ENCODE measurements around the gene RIN2. TPM values are rescaled to one million over a fixed set of nuclear protein-coding genes. Genes with fewer than 3 reads are reported as not detected.

Gene RIN2
- total and polyA plus RNA-seq, 2 of the 13 experiments (the other 11 are each of a cell fraction or from before 2014, with no cell fraction given) = 2.5 to 5.1 TPM

DNA sequence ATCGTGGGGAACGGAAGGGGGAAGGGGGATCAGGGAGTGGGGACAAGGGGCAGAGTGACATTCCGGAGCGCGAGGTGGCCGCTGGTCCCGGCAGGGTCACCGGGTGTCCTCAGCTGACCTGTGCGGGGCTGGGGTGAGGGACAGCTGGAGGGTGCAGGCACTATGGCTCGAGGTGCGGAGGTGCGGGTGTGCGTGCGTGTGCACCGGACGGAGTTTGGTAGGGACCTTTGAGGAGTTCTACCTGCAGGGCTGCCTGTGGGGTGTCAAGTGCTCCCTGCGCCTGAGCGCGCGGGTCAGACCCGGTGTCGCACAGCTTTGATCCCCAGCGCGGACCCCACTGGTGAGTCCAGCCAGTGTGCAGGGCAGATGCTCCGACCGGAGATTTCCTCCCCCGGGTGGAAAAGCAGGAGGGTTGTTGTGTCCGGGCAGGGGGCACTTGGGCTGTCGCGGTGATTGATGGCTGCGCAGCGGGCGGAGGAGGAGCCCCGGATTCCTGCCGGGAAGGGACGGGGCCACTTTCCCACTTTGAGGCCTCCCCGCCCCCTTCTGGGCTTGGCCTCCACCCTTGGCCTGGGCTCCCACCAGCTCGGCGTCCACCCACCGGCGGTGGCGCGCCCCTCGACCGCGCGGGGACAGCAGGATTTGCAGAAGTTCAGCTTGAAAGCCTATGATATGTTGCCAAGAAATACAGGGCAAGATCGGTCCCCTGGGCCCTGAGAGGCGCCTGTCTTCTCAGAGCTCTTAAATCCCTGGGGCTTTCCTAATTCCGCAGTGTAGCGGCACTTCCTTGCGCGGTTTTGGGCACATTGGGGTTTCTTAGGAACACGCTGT, 658 bp downstream of the RIN2 start (continued):
- TF ChIP-seq, protein P1, sequence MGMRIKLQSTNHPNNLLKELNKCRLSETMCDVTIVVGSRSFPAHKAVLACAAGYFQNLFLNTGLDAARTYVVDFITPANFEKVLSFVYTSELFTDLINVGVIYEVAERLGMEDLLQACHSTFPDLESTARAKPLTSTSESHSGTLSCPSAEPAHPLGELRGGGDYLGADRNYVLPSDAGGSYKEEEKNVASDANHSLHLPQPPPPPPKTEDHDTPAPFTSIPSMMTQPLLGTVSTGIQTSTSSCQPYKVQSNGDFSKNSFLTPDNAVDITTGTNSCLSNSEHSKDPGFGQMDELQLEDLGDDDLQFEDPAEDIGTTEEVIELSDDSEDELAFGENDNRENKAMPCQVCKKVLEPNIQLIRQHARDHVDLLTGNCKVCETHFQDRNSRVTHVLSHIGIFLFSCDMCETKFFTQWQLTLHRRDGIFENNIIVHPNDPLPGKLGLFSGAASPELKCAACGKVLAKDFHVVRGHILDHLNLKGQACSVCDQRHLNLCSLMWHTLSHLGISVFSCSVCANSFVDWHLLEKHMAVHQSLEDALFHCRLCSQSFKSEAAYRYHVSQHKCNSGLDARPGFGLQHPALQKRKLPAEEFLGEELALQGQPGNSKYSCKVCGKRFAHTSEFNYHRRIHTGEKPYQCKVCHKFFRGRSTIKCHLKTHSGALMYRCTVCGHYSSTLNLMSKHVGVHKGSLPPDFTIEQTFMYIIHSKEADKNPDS (CRISPR knock-in tag; IDR thresholded peaks at IDR 0.05) = 0 out of 2 replicates have a peak, but pooled peaks have one; percentile 36
- TF ChIP-seq ZBTB21 (CRISPR knock-in tag; IDR thresholded peaks at IDR 0.05) = peak; percentile 11; the same call in 1 of the 2 replicates
- TF ChIP-seq ZFP82 (CRISPR knock-in tag; IDR thresholded peaks at IDR 0.05; ENCODE audit: borderline replicate concordance) = no peak
- TF ChIP-seq HOXD1 (CRISPR knock-in tag; IDR thresholded peaks at IDR 0.05) = peak; percentile 100
- 0 out of 2 replicates have a peak, but pooled peaks have one; percentile 37 for TF ChIP-seq KLF6 (CRISPR knock-in tag; IDR thresholded peaks at IDR 0.05)
- TF ChIP-seq ARID5B (CRISPR knock-in tag; IDR thresholded peaks at IDR 0.05) = no peak
- no peak; the same call in 1 of the 2 replicates for TF ChIP-seq ZBTB42 (CRISPR knock-in tag; IDR thresholded peaks at IDR 0.05)
- peak; percentile 72 for TF ChIP-seq ZNF263 (CRISPR knock-in tag; IDR thresholded peaks at IDR 0.05)
- no peak for TF ChIP-seq ZNF670 (CRISPR knock-in tag; IDR thresholded peaks at IDR 0.05; ENCODE audit: borderline replicate concordance)
- TF ChIP-seq ZNF607 (CRISPR knock-in tag; IDR thresholded peaks at IDR 0.05; ENCODE audit: borderline replicate concordance) = 0 out of 2 replicates have a peak, but pooled peaks have one; percentile 62
- TF ChIP-seq, protein P2, sequence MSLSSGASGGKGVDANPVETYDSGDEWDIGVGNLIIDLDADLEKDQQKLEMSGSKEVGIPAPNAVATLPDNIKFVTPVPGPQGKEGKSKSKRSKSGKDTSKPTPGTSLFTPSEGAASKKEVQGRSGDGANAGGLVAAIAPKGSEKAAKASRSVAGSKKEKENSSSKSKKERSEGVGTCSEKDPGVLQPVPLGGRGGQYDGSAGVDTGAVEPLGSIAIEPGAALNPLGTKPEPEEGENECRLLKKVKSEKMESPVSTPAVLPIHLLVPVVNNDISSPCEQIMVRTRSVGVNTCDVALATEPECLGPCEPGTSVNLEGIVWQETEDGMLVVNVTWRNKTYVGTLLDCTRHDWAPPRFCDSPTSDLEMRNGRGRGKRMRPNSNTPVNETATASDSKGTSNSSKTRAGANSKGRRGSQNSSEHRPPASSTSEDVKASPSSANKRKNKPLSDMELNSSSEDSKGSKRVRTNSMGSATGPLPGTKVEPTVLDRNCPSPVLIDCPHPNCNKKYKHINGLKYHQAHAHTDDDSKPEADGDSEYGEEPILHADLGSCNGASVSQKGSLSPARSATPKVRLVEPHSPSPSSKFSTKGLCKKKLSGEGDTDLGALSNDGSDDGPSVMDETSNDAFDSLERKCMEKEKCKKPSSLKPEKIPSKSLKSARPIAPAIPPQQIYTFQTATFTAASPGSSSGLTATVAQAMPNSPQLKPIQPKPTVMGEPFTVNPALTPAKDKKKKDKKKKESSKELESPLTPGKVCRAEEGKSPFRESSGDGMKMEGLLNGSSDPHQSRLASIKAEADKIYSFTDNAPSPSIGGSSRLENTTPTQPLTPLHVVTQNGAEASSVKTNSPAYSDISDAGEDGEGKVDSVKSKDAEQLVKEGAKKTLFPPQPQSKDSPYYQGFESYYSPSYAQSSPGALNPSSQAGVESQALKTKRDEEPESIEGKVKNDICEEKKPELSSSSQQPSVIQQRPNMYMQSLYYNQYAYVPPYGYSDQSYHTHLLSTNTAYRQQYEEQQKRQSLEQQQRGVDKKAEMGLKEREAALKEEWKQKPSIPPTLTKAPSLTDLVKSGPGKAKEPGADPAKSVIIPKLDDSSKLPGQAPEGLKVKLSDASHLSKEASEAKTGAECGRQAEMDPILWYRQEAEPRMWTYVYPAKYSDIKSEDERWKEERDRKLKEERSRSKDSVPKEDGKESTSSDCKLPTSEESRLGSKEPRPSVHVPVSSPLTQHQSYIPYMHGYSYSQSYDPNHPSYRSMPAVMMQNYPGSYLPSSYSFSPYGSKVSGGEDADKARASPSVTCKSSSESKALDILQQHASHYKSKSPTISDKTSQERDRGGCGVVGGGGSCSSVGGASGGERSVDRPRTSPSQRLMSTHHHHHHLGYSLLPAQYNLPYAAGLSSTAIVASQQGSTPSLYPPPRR (CRISPR knock-in tag; IDR thresholded peaks at IDR 0.05; ENCODE audit: borderline replicate concordance) = 0 out of 2 replicates have a peak, but pooled peaks have one; percentile 17
- 0 out of 2 replicates have a peak, but pooled peaks have one; percentile 10 for TF ChIP-seq ZNF512B (CRISPR knock-in tag; IDR thresholded peaks at IDR 0.05; ENCODE audit: borderline replicate concordance)
- no peak for TF ChIP-seq NR2F2 (IDR thresholded peaks at IDR 0.05; ENCODE audit: borderline replicate concordance, low read depth)
- TF ChIP-seq NFATC3 (CRISPR knock-in tag; IDR thresholded peaks at IDR 0.05) = no peak

Measured in HepG2 (cell line).